Peyer's patch (tissue), 4 donors: ENCODE measurements around the gene ERC2.

Experiments
- CTCF ChIP-seq, 6 experiments: fragments of 450-650 bp in 4 of 6; fragments of 200-600 bp in 2 of 6; sonication (generic) in 1 of 6; IDR thresholded peaks; one replicate each; pipeline ENCODE4 v1.5.1; 2017 to 2019; ENCODE audit warnings: antibody characterized with exemption in 6 of 6, mild to moderate bottlenecking in 3 of 6, moderate library complexity in 1 of 6
- POLR2A ChIP-seq, 2 donors: fragments of 450-650 bp; IDR thresholded peaks; one replicate each; pipeline ENCODE4 v1.5.1; 2017; ENCODE audit warnings: antibody characterized with exemption in 2 of 2, mild to moderate bottlenecking in 2 of 2, moderate library complexity in 2 of 2

DNA sequence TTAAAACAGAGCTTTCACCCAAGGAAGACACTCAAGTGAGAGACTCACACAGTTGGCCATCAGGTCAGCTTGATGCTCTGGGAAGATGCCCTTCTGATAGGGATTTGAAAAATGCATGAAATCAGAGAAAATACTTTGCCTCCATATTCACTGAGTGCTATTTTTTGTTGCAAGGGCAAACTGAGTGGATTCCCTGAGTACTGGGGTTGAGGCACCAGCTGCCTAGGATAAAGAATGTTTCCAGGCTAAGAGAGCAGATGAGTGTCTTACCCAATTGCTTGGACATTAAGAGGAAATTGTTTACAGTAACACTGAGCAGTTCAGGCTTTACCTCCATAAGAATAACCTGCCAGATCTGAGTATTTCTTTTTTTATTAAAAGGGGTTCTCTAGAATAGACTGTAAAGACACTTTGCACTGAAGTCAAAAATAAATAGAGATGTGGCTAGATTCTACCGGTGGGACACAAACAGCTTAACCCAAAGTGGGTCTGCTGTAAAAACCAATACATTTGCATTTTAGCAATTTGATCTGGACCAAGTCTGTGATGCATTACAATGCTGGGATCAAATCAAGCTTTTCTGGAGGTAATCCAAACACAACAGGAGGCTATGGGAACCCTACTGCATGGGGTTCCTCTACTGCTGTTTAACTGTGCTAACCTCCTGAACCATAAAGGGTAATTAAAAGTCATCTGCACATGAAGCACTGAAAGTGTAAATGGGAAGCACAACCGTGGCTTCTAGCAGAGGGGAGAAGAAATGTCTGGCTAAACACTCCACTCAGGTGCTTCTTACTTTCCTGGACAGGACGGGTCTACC is 742.4 kb downstream of the ERC2 start:
- TF ChIP-seq CTCF (IDR thresholded peaks at IDR 0.05): no peak
- TF ChIP-seq POLR2A (IDR thresholded peaks at IDR 0.05): no peak
